ENCODE data around the gene UBC. TPM values are rescaled to one million over a fixed set of nuclear protein-coding genes. Genes with fewer than 3 reads are reported as not detected.
"Not testable (repeated sequence)": the region's sequence is repeated elsewhere in the genome, so short reads cannot be mapped to it uniquely, and the experiment has no call there.

Gene UBC
- total and polyA plus RNA-seq, 8 donors, result 409 to 1,431 (median 1,011) TPM

DNA sequence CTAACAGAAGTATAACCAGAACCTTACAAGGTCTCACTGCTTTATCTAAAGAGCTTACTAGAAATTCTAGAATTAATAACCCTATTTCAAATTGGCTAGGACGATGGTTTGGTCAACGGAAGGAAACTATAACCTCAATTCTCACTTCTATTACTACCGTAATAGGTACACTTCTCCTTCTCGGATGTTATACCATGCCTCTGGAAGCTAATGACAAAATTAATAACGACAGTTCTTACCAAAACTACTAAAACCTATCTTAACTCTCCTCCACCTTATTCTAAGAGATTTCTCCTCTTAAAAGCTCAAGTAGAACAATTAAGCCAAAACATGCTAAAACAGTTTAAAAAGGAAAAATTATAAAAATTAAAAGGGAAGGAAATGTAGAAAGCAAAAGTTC is 23.7 kb upstream of the UBC start:
- H3K27ac ChIP-seq, result peak overlapping the region in 4 of 5 donors; percentile 84 to 94 (median 90)
- H3K36me3 ChIP-seq, result peaks cover 0 to 7% (median 2%) of the 10 kb centered on the region in 4 donors
- WGBS, 5 donors, result 47 to 60% (median 49%) methylated on average over 5 of the region's 5 CpGs
- no peak for TF ChIP-seq EP300 (IDR thresholded peaks at IDR 0.05)
- TF ChIP-seq, protein P1, sequence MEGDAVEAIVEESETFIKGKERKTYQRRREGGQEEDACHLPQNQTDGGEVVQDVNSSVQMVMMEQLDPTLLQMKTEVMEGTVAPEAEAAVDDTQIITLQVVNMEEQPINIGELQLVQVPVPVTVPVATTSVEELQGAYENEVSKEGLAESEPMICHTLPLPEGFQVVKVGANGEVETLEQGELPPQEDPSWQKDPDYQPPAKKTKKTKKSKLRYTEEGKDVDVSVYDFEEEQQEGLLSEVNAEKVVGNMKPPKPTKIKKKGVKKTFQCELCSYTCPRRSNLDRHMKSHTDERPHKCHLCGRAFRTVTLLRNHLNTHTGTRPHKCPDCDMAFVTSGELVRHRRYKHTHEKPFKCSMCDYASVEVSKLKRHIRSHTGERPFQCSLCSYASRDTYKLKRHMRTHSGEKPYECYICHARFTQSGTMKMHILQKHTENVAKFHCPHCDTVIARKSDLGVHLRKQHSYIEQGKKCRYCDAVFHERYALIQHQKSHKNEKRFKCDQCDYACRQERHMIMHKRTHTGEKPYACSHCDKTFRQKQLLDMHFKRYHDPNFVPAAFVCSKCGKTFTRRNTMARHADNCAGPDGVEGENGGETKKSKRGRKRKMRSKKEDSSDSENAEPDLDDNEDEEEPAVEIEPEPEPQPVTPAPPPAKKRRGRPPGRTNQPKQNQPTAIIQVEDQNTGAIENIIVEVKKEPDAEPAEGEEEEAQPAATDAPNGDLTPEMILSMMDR (IDR thresholded peaks at IDR 0.05), result no peak
- TF ChIP-seq POLR2A (IDR thresholded peaks at IDR 0.05), result no peak
- no peaks in the 10 kb centered on the region for H3K9me3 ChIP-seq
- H3K4me1 ChIP-seq, result peaks cover 17 to 39% (median 31%) of the 10 kb centered on the region in 4 donors
- no peaks in the 10 kb centered on the region for H3K27me3 ChIP-seq
- H3K4me3 ChIP-seq, result peak overlapping the region in 3 of 4 donors; percentile 41 to 53 (median 46)
- no peak for DNase-seq
- intact Hi-C loops (cut with DNase I; ENCODE audit: low total_unique reads), result no loop called here

DNA sequence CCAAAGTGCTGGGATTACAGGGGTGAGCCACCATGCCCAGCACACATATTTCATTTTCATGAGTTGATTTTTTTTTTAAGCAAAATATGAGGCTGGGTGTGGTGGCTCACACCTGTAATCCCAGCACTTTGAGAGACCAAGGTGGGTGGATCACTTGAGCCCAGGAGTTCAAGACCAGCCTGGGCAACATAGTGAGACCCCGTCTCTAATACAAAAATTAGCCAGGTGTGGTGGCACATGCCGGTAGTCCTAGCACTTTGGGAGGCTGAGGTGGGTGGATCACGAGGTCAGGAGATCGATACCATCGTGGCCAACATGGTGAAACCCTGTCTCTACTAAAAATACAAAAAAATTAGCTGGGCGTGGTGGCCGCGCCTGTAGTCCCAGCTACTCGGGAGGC is 17.1 kb upstream of the UBC start:
- intact Hi-C loops (cut with DNase I; ENCODE audit: low total_unique reads); DNase-seq; H3K27ac ChIP-seq; H3K36me3 ChIP-seq; H3K4me3 ChIP-seq; H3K27me3 ChIP-seq; H3K9me3 ChIP-seq: not testable (repeated sequence)
- 90 to 97% (median 93%) methylated on average over 9 of the region's 9 CpGs for whole genome bisulfite sequencing, 5 donors
- peaks cover 6 to 19% (median 11%) of the 10 kb centered on the region in 4 donors for H3K4me1 ChIP-seq

DNA sequence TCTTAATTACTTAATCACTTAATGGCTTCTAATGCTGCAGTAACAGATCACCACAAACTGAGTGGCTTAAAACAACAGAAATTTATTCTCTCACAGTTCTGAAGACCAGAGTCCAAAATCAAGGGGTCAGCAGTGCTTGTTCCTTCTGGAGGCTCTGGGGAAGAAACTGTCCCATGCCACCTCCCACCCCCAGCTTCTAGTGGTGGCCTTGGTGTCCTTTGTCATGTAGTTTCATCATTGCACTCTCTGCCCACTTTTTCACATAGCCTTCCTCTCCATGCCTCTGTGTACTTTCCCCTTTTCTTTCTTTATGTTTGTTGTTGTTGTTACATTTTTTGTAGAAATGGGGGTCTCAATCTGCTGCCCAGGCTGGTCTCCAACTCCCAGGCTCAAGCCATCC is 16.1 kb upstream of the UBC start:
- H3K36me3 ChIP-seq, result no peaks in the 10 kb centered on the region
- intact Hi-C loops (cut with DNase I; ENCODE audit: low total_unique reads), result no loop called here
- TF ChIP-seq POLR2A (IDR thresholded peaks at IDR 0.05) (no peak), POLR2AphosphoS5 (IDR thresholded peaks at IDR 0.05) (no peak), EP300 (IDR thresholded peaks at IDR 0.05) (no peak)
- TF ChIP-seq, protein P1 (IDR thresholded peaks at IDR 0.05), result no peak

DNA sequence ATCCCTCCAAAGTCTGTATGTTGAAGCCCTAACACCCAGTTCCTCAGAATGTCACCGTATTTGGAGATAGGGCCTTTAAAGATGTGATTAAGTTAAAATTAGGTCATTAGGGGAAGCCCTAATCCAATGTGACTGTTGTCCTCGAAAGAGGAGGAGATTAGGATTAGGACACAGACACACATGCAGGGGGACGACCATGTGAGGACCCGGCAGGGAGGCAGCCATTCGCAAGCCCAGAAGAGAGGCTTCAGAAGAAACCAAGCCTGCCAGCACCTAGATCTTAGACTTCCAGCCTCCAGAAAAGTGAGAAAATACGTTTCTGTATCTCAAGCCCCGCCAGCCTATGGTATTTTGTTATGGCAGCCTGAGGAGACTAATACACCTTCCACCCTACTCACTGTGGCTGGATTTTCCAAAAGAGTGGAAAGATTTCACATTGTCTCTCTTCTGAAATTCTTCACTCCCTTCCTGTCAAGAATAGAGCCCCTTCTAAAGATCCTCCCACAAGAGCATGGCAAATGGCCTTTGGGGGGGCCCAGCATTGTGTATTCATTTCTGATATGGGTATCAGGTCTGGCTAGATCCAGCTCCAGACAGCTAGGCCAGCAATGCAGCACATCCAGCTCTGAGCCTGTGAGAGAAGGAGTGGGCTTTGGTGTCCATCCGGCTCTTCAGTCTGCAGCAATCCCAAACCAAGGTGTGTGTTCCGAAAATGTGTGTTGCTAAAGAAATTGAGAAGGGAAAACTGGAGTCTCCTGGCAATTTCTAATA is 15.4 kb upstream of the UBC start:
- no peak overlapping the region for H3K4me3 ChIP-seq
- peak overlapping the region in 2 of 5 donors; percentile 90 to 94 for H3K27ac ChIP-seq
- intact Hi-C loops (cut with DNase I; ENCODE audit: low total_unique reads), result no loop called here
- H3K27me3 ChIP-seq, result no peaks in the 10 kb centered on the region
- 86 to 92% (median 89%) methylated on average over 9 of the region's 9 CpGs for WGBS, 5 donors
- H3K4me1 ChIP-seq, result peaks cover 6 to 22% (median 15%) of the 10 kb centered on the region in 4 donors
- TF ChIP-seq EP300 (IDR thresholded peaks at IDR 0.05), result no peak
- TF ChIP-seq, protein P1 (IDR thresholded peaks at IDR 0.05), result no peak
- TF ChIP-seq POLR2A (IDR thresholded peaks at IDR 0.05), result no peak
- no peak for TF ChIP-seq POLR2AphosphoS5 (IDR thresholded peaks at IDR 0.05)
- no peaks in the 10 kb centered on the region for H3K9me3 ChIP-seq
- DNase-seq, result no peak
- H3K36me3 ChIP-seq, result no peaks in the 10 kb centered on the region

More for the DNA sequence above, 16.1 kb upstream of the UBC start:
- Histone ChIP-seq H3K27ac (no peak overlapping the region), H3K27me3 (no peaks in the 10 kb centered on the region), H3K9me3 (no peaks in the 10 kb centered on the region), H3K4me3 (no peak overlapping the region), H3K4me1 (peaks cover 6 to 22% (median 15%) of the 10 kb centered on the region in 4 donors)
- DNase-seq, result no peak

DNA sequence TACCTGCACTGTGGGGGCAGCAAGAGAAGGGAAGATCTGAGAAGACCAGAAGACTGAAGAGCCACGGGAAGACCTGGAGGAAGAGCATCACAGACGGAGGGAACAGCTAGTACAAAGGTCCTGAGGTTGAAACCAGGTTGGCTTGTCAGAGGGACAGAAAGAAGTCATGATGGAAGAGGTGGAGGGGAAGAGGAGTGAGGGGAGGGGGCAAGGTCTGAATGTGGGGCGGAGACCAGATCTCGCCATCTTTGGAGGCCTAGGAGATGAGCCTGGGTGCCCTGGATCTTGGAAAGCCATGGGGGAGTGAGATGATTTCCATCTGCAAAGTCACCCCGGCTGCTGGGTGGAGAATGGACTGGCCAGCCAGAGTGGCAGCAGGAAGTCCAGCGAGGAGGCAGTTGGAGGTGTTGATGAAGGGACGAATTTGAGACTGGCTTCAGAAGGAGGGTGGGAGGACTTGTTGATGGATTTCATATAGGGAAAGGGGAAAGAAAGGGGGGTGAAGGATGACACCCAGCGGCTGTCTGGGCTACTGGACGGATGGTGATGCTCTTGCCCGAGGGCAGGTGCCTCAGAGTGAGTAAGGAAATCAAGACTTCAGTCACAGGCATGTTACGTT is 14.6 kb upstream of the UBC start:
- H3K4me3 ChIP-seq, result no peak overlapping the region
- H3K9me3 ChIP-seq, result no peaks in the 10 kb centered on the region
- no peaks in the 10 kb centered on the region for H3K27me3 ChIP-seq
- H3K4me1 ChIP-seq, result peaks cover 6 to 24% (median 15%) of the 10 kb centered on the region in 4 donors
- WGBS, 5 donors, result 87 to 92% (median 90%) methylated on average over 11 of the region's 11 CpGs
- DNase-seq, result no peak
- intact Hi-C loops (cut with DNase I; ENCODE audit: low total_unique reads), result no loop called here
- H3K27ac ChIP-seq, result peak overlapping the region in 4 of 5 donors; percentile 86 to 94 (median 89)
- H3K36me3 ChIP-seq, result no peaks in the 10 kb centered on the region
- TF ChIP-seq, protein P1 (IDR thresholded peaks at IDR 0.05), result no peak
- TF ChIP-seq EP300 (IDR thresholded peaks at IDR 0.05) (no peak), POLR2AphosphoS5 (IDR thresholded peaks at IDR 0.05) (no peak), POLR2A (IDR thresholded peaks at IDR 0.05) (no peak)

Measured in stomach (tissue), 9 donors.